Measurements from ENCODE around the gene DDIAS.
"Not testable (repeated sequence)": the region's sequence is repeated elsewhere in the genome, so short reads cannot be mapped to it uniquely, and the experiment has no call there.

Gene DDIAS

GRCh38 chr11:82903843-82904586, 2.5 kb downstream of the DDIAS start:
- Histone ChIP-seq H3K36me3 (ENCODE audit: control insufficient read depth, insufficient read depth, low read length) (no peaks in the 10 kb centered on the region), H3K27me3 (ENCODE audit: control insufficient read depth, insufficient read depth, low read length) (no peaks in the 10 kb centered on the region), H3K27ac (ENCODE audit: low read depth, low read length) (no peak overlapping the region), H3K9ac (ENCODE audit: low read depth, low read length) (no peak overlapping the region), H3K4me1 (ENCODE audit: control insufficient read depth, insufficient read depth, low read length) (peaks cover 35% of the 10 kb centered on the region), H3K4me3 (ENCODE audit: low read depth, low read length) (no peak overlapping the region), H3K9me3 (ENCODE audit: control insufficient read depth, insufficient read depth, low read length) (no peaks in the 10 kb centered on the region)

- Histone ChIP-seq H3K4me3 (ENCODE audit: low read depth, low read length) (no peak overlapping the region), H3K9ac (ENCODE audit: low read depth, low read length) (no peak overlapping the region), H3K27ac (ENCODE audit: low read depth, low read length) (no peak overlapping the region), H3K36me3 (ENCODE audit: control insufficient read depth, insufficient read depth, low read length) (peaks cover 4% of the 10 kb centered on the region), H3K27me3 (ENCODE audit: control insufficient read depth, insufficient read depth, low read length) (no peaks in the 10 kb centered on the region), H3K9me3 (ENCODE audit: control insufficient read depth, insufficient read depth, low read length) (no peaks in the 10 kb centered on the region), H3K4me1 (ENCODE audit: control insufficient read depth, insufficient read depth, low read length) (peaks cover 38% of the 10 kb centered on the region)
Observed at GRCh38 chr11:82906236-82906635, 4.7 kb downstream of the DDIAS start.

GRCh38 chr11:82906931-82907330, 5.4 kb downstream of the DDIAS start:
- H3K4me1 ChIP-seq (ENCODE audit: control insufficient read depth, insufficient read depth, low read length), result peaks cover 38% of the 10 kb centered on the region
- H3K9me3 ChIP-seq (ENCODE audit: control insufficient read depth, insufficient read depth, low read length), result no peaks in the 10 kb centered on the region
- peaks cover 11% of the 10 kb centered on the region for H3K36me3 ChIP-seq (ENCODE audit: control insufficient read depth, insufficient read depth, low read length)
- no peaks in the 10 kb centered on the region for H3K27me3 ChIP-seq (ENCODE audit: control insufficient read depth, insufficient read depth, low read length)
- no peak overlapping the region for H3K9ac ChIP-seq (ENCODE audit: low read depth, low read length)
- no peak overlapping the region for H3K27ac ChIP-seq (ENCODE audit: low read depth, low read length)
- no peak overlapping the region; the same call in 1 of the 2 replicates for H3K4me3 ChIP-seq (ENCODE audit: low read depth, low read length)

GRCh38 chr11:82907371-82907770, 5.8 kb downstream of the DDIAS start:
- H3K27ac ChIP-seq (ENCODE audit: low read depth, low read length), result no peak overlapping the region
- no peak overlapping the region for H3K9ac ChIP-seq (ENCODE audit: low read depth, low read length)
- H3K9me3 ChIP-seq (ENCODE audit: control insufficient read depth, insufficient read depth, low read length), result no peaks in the 10 kb centered on the region
- no peak overlapping the region for H3K4me3 ChIP-seq (ENCODE audit: low read depth, low read length)
- no peaks in the 10 kb centered on the region for H3K27me3 ChIP-seq (ENCODE audit: control insufficient read depth, insufficient read depth, low read length)
- peaks cover 38% of the 10 kb centered on the region for H3K4me1 ChIP-seq (ENCODE audit: control insufficient read depth, insufficient read depth, low read length)
- H3K36me3 ChIP-seq (ENCODE audit: control insufficient read depth, insufficient read depth, low read length), result peaks cover 14% of the 10 kb centered on the region

- Histone ChIP-seq H3K27ac (ENCODE audit: low read depth, low read length) (peak overlapping the region; percentile 75), H3K9me3 (ENCODE audit: control insufficient read depth, insufficient read depth, low read length) (no peaks in the 10 kb centered on the region), H3K4me1 (ENCODE audit: control insufficient read depth, insufficient read depth, low read length) (peaks cover 38% of the 10 kb centered on the region), H3K4me3 (ENCODE audit: low read depth, low read length) (peak overlapping the region; percentile 14), H3K27me3 (ENCODE audit: control insufficient read depth, insufficient read depth, low read length) (no peaks in the 10 kb centered on the region), H3K9ac (ENCODE audit: low read depth, low read length) (no peak overlapping the region), H3K36me3 (ENCODE audit: control insufficient read depth, insufficient read depth, low read length) (peaks cover 16% of the 10 kb centered on the region)
Observed at GRCh38 chr11:82908311-82908710, 6.8 kb downstream of the DDIAS start.

- peak overlapping the region; percentile 75 for H3K27ac ChIP-seq (ENCODE audit: low read depth, low read length)
- no peak overlapping the region for H3K9ac ChIP-seq (ENCODE audit: low read depth, low read length)
Observed at GRCh38 chr11:82909015-82909640, 7.6 kb downstream of the DDIAS start.

GRCh38 chr11:82919786-82920185, 18.2 kb downstream of the DDIAS start:
- H3K4me3 ChIP-seq (ENCODE audit: low read depth, low read length); H3K27me3 ChIP-seq (ENCODE audit: control insufficient read depth, insufficient read depth, low read length); H3K27ac ChIP-seq (ENCODE audit: low read depth, low read length); H3K9ac ChIP-seq (ENCODE audit: low read depth, low read length); H3K9me3 ChIP-seq (ENCODE audit: control insufficient read depth, insufficient read depth, low read length); H3K4me1 ChIP-seq (ENCODE audit: control insufficient read depth, insufficient read depth, low read length): not testable (repeated sequence)
- peaks cover 45% of the 10 kb centered on the region for H3K36me3 ChIP-seq (ENCODE audit: control insufficient read depth, insufficient read depth, low read length)

More at GRCh38 chr11:82909015-82909640, 7.6 kb downstream of the DDIAS start:
- peak overlapping the region; percentile 14; the same call in 1 of the 2 replicates for H3K4me3 ChIP-seq (ENCODE audit: low read depth, low read length)
- no peaks in the 10 kb centered on the region for H3K9me3 ChIP-seq (ENCODE audit: control insufficient read depth, insufficient read depth, low read length)
- peaks cover 38% of the 10 kb centered on the region for H3K4me1 ChIP-seq (ENCODE audit: control insufficient read depth, insufficient read depth, low read length)
- H3K36me3 ChIP-seq (ENCODE audit: control insufficient read depth, insufficient read depth, low read length), result peaks cover 21% of the 10 kb centered on the region
- H3K27me3 ChIP-seq (ENCODE audit: control insufficient read depth, insufficient read depth, low read length), result no peaks in the 10 kb centered on the region

GRCh38 chr11:82920227-82920626, 18.7 kb downstream of the DDIAS start:
- not testable (repeated sequence) for H3K4me3 ChIP-seq (ENCODE audit: low read depth, low read length); H3K4me1 ChIP-seq (ENCODE audit: control insufficient read depth, insufficient read depth, low read length); H3K27me3 ChIP-seq (ENCODE audit: control insufficient read depth, insufficient read depth, low read length); H3K9ac ChIP-seq (ENCODE audit: low read depth, low read length); H3K9me3 ChIP-seq (ENCODE audit: control insufficient read depth, insufficient read depth, low read length); H3K27ac ChIP-seq (ENCODE audit: low read depth, low read length)
- H3K36me3 ChIP-seq (ENCODE audit: control insufficient read depth, insufficient read depth, low read length), result peaks cover 45% of the 10 kb centered on the region

- not testable (repeated sequence) for H3K9me3 ChIP-seq (ENCODE audit: control insufficient read depth, insufficient read depth, low read length); H3K4me1 ChIP-seq (ENCODE audit: control insufficient read depth, insufficient read depth, low read length); H3K27me3 ChIP-seq (ENCODE audit: control insufficient read depth, insufficient read depth, low read length); H3K4me3 ChIP-seq (ENCODE audit: low read depth, low read length); H3K9ac ChIP-seq (ENCODE audit: low read depth, low read length); H3K27ac ChIP-seq (ENCODE audit: low read depth, low read length)
- H3K36me3 ChIP-seq (ENCODE audit: control insufficient read depth, insufficient read depth, low read length), result peaks cover 28% of the 10 kb centered on the region
Observed at GRCh38 chr11:82922396-82923173, 21.0 kb downstream of the DDIAS start.

GRCh38 chr11:82924522-82925224, 23.1 kb downstream of the DDIAS start:
- Histone ChIP-seq H3K9ac (ENCODE audit: low read depth, low read length) (no peak overlapping the region), H3K27me3 (ENCODE audit: control insufficient read depth, insufficient read depth, low read length) (no peaks in the 10 kb centered on the region), H3K4me1 (ENCODE audit: control insufficient read depth, insufficient read depth, low read length) (no peaks in the 10 kb centered on the region), H3K4me3 (ENCODE audit: low read depth, low read length) (no peak overlapping the region), H3K36me3 (ENCODE audit: control insufficient read depth, insufficient read depth, low read length) (peaks cover 38% of the 10 kb centered on the region), H3K9me3 (ENCODE audit: control insufficient read depth, insufficient read depth, low read length) (no peaks in the 10 kb centered on the region), H3K27ac (ENCODE audit: low read depth, low read length) (no peak overlapping the region)
